Endothelial cell of umbilical vein (primary cell): ENCODE results near the gene HCRT.

Source experiments
- TF ChIP-seq, protein P1 (sequence below), 2 donors: IDR thresholded peaks; 1 replicate in 1 of 2; 2 replicates in 1 of 2; pipeline ENCODE4 v1.5.1; 2011; ENCODE audit warnings: low read length in 2 of 2, mild to moderate bottlenecking in 2 of 2, moderate library complexity in 2 of 2, control low read depth in 1 of 2, inconsistent platforms in 1 of 2, low read depth in 1 of 2; ENCODE audit not compliant: insufficient read depth in 1 of 2; ENCODE audit errors: extremely low read depth in 1 of 2
- TF ChIP-seq, protein P2 (sequence below): IDR thresholded peaks from 2 replicates; pipeline ENCODE4 v1.6.1; 2011; ENCODE audit not compliant: insufficient read depth, insufficient read length

- TF ChIP-seq, protein P1, sequence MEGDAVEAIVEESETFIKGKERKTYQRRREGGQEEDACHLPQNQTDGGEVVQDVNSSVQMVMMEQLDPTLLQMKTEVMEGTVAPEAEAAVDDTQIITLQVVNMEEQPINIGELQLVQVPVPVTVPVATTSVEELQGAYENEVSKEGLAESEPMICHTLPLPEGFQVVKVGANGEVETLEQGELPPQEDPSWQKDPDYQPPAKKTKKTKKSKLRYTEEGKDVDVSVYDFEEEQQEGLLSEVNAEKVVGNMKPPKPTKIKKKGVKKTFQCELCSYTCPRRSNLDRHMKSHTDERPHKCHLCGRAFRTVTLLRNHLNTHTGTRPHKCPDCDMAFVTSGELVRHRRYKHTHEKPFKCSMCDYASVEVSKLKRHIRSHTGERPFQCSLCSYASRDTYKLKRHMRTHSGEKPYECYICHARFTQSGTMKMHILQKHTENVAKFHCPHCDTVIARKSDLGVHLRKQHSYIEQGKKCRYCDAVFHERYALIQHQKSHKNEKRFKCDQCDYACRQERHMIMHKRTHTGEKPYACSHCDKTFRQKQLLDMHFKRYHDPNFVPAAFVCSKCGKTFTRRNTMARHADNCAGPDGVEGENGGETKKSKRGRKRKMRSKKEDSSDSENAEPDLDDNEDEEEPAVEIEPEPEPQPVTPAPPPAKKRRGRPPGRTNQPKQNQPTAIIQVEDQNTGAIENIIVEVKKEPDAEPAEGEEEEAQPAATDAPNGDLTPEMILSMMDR (IDR thresholded peaks at IDR 0.05; ENCODE audit: extremely low read depth in 1 of 2, insufficient read depth in 1 of 2, low read depth in 1 of 2, low read length in 2 of 2), result no peak
- TF ChIP-seq, protein P2, sequence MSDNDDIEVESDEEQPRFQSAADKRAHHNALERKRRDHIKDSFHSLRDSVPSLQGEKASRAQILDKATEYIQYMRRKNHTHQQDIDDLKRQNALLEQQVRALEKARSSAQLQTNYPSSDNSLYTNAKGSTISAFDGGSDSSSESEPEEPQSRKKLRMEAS, result no peak
These were observed 3.4 kb downstream of the HCRT start for GRCh38 chr17:42181851-42182207.
